B cell (primary cell): ENCODE measurements around the gene MUC22. TPM values are rescaled to one million over a fixed set of nuclear protein-coding genes. Genes with fewer than 3 reads are reported as not detected.
"Not testable (repeated sequence)": the region's sequence is repeated elsewhere in the genome, so short reads cannot be mapped to it uniquely, and the experiment has no call there.

Experiments
- ATAC-seq: fragments of 200-7000 bp; cut with Tn5 transposase; one replicate; pipeline ENCODE4 v1.10.0; 2021; ENCODE audit warnings: low read depth, mild to moderate bottlenecking, moderate number of reproducible peaks, moderate library complexity
- CTCF ChIA-PET: fragments of 350-600 bp; sonication (Branson Sonifier 250); formaldehyde crosslinking; loops from one replicate; lab custom pipeline; 2021; ENCODE audit warnings: antibody characterized with exemption, inconsistent platforms; lab: Charles Lee
- POLR2A ChIA-PET: fragments of 350-600 bp; sonication (Branson Sonifier 250); formaldehyde crosslinking; loops from one replicate; lab custom pipeline; 2021; ENCODE audit warnings: antibody characterized with exemption; lab: Charles Lee
- DNase-seq: peaks from one replicate; pipeline ENCODE4 v3.0.0; 2013
- H2AFZ ChIP-seq: 2 replicates; pipeline ENCODE4 v1.6.1; 2012; ENCODE audit warnings: mild to moderate bottlenecking, low read depth, low read length; ENCODE audit not compliant: insufficient read depth, poor library complexity, severe bottlenecking
- H3K27ac ChIP-seq, 2 donors: 1 replicate in 1 of 2; 2 replicates in 1 of 2; pipeline ENCODE4 v1.5.1; 2012 to 2013; ENCODE audit warnings: low read length in 2 of 2, mild to moderate bottlenecking in 2 of 2, moderate library complexity in 1 of 2
- H3K27me3 ChIP-seq, 4 experiments: fragments of 200-600 bp in 1 of 4; sonication (generic) in 1 of 4; replicated peaks in 1 of 4; 1 replicate in 2 of 4; 2 replicates in 2 of 4; pipeline versions ENCODE4 v1.6.1 to v1.7.0; 2013 to 2016; ENCODE audit warnings: low read length in 3 of 4, mild to moderate bottlenecking in 2 of 4, mixed read lengths in 1 of 4, moderate library complexity in 1 of 4; ENCODE audit not compliant: insufficient read depth in 4 of 4, control insufficient read depth in 3 of 4; ENCODE audit errors: control extremely low read depth in 1 of 4
- H3K36me3 ChIP-seq, 2 experiments: replicated peaks in 1 of 2; 1 replicate in 1 of 2; 2 replicates in 1 of 2; pipeline versions ENCODE4 v1.6.1 to v1.7.1; 2013; ENCODE audit warnings: low read length in 1 of 2; ENCODE audit not compliant: insufficient read depth in 2 of 2, control insufficient read depth in 1 of 2; ENCODE audit errors: control extremely low read depth in 1 of 2, extremely low read depth in 1 of 2
- H3K4me1 ChIP-seq, 2 donors: fragments of 200-600 bp in 1 of 2; sonication (generic) in 1 of 2; 1 replicate in 1 of 2; 2 replicates in 1 of 2; pipeline versions ENCODE4 v1.5.1 to v1.6.1; 2013 to 2017; ENCODE audit warnings: low read length in 2 of 2; ENCODE audit not compliant: control insufficient read depth in 2 of 2, insufficient read depth in 2 of 2
- H3K4me2 ChIP-seq: replicated peaks from 2 replicates; pipeline ENCODE3; 2012; ENCODE audit warnings: mild to moderate bottlenecking, low read depth, low read length; ENCODE audit not compliant: poor library complexity, severe bottlenecking
- H3K4me3 ChIP-seq, 5 experiments: fragments of 200-600 bp in 1 of 5; sonication (generic) in 1 of 5; 1 replicate in 3 of 5; 2 replicates in 2 of 5; pipeline versions ENCODE4 v1.5.1 to v1.7.0; 2011 to 2016; ENCODE audit warnings: low read length in 4 of 5, mild to moderate bottlenecking in 4 of 5, low read depth in 2 of 5, control low read depth in 1 of 5, moderate library complexity in 1 of 5; ENCODE audit not compliant: insufficient read depth in 1 of 5; ENCODE audit errors: control extremely low read depth in 1 of 5, extremely low read depth in 1 of 5
- H3K79me2 ChIP-seq: fragments of 200-600 bp; sonication (generic); one replicate; pipeline ENCODE4 v1.6.0; 2016; ENCODE audit warnings: low read length; ENCODE audit not compliant: control insufficient read depth, insufficient read depth
- H3K9ac ChIP-seq: fragments of 200-600 bp; sonication (generic); 2 replicates; pipeline ENCODE4 v1.6.1; 2017; ENCODE audit warnings: mild to moderate bottlenecking, low read length, moderate library complexity
- H3K9me3 ChIP-seq, 3 donors: one replicate each; pipeline versions ENCODE4 v1.6.1 to v1.7.1; 2013; ENCODE audit warnings: low read length in 2 of 3; ENCODE audit not compliant: control insufficient read depth in 2 of 3, insufficient read depth in 1 of 3; ENCODE audit errors: control extremely low read depth in 1 of 3
- H4K20me1 ChIP-seq: 2 replicates; pipeline ENCODE4 v1.6.0; 2012; ENCODE audit warnings: mild to moderate bottlenecking, low read length; ENCODE audit not compliant: insufficient read depth, control insufficient read depth, poor library complexity, severe bottlenecking
- H3K27ac Mint-ChIP-seq: one replicate; pipeline ENCODE4 v1.8.0; 2021; ENCODE audit warnings: mixed read lengths
- H3K27me3 Mint-ChIP-seq: one replicate; pipeline ENCODE4 v1.8.0; 2021; ENCODE audit warnings: mixed read lengths
- H3K4me1 Mint-ChIP-seq: one replicate; pipeline ENCODE4 v1.8.0; 2021; ENCODE audit warnings: mixed read lengths
- H3K4me3 Mint-ChIP-seq: one replicate; pipeline ENCODE4 v1.8.0; 2021; ENCODE audit warnings: mixed read lengths
- H3K9me3 Mint-ChIP-seq: one replicate; pipeline ENCODE4 v1.8.0; 2022; ENCODE audit warnings: mixed read lengths; ENCODE audit not compliant: insufficient read depth
- CTCF ChIP-seq: fragments of 200-600 bp; IDR thresholded peaks from one replicate; pipeline ENCODE4 v1.8.0; 2022; ENCODE audit warnings: antibody characterized with exemption, mild to moderate bottlenecking
- WGBS: methylation state at CpG from one replicate; pipeline ENCODE4 v1.1.5; 2013; ENCODE audit warnings: missing lambda C conversion rate; ENCODE audit not compliant: insufficient coverage; 5-methylcytosine and 5-hydroxymethylcytosine counted together
- intact Hi-C: fragments of 100-400 bp; cut with micrococcal nuclease; formaldehyde crosslinking; loops from one replicate; pipeline ENCODE4 v1.10.0; 2022
- polyA plus RNA-seq: library from polyadenylated mRNA; depleted of rRNA; stranded (reverse); fragments of >200 nt; gene quantifications from 2 replicates; pipeline ENCODE4 v1.2.3, GENCODE V29; 2012
- total RNA-seq, 2 donors: library from RNA; stranded (reverse); fragments of 120-200 nt in 1 of 2; gene quantifications; 1 replicate in 1 of 2; 2 replicates in 1 of 2; pipeline versions ENCODE4 v1.2.3 to v1.2.4, GENCODE V29; 2013 to 2022

MUC22 gene
- total and polyA plus RNA-seq, 2 donors (not counting 1 experiment from before 2014, with no cell fraction given) = not detected

DNA sequence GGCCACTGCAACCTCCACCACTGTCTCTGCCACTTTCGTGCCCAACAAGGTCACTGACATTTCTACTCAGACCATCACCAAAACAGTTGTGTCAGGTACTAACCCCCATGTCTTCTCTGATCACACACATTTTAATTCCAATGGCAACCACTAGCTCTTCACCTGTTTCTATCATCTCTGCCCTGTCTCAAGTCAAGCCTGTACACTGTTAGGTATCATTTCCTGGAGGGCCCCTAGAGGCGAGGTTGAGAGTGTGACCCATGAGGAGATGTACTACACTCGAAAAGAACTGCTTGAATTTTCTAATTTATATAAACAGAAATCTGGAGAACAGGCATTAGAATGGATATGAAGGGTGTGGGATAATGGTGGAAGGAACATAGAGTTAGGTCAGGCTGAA, 44.1 kb upstream of the MUC22 start:
- H3K4me1 Mint-ChIP-seq = peaks cover 5% of the 10 kb centered on the region
- Histone ChIP-seq H3K27me3 (peaks cover 0 to 20% (median 0%) of the 10 kb centered on the region in 4 experiments), H3K27ac (no peak overlapping the region), H3K9ac (no peak overlapping the region), H3K36me3 (no peaks in the 10 kb centered on the region), H4K20me1 (no peaks in the 10 kb centered on the region), H3K79me2 (no peaks in the 10 kb centered on the region), H3K4me2 (no peak overlapping the region), H3K4me1 (no peaks in the 10 kb centered on the region), H3K9me3 (peaks cover 0 to 6% (median 0%) of the 10 kb centered on the region in 3 donors), H3K4me3 (no peak overlapping the region), H2AFZ (no peak overlapping the region)
- H3K9me3 Mint-ChIP-seq = no peaks in the 10 kb centered on the region
- H3K27ac Mint-ChIP-seq = no peak overlapping the region
- DNase-seq (no peak), ATAC-seq (no peak)
- WGBS = 0% methylated on average over 1 of the region's 3 CpGs
- POLR2A ChIA-PET = no interaction called here
- no peak for TF ChIP-seq CTCF
- intact Hi-C loops = no loop called here
- H3K27me3 Mint-ChIP-seq = peaks cover 42% of the 10 kb centered on the region
- CTCF ChIA-PET = no interaction called here
- no peak overlapping the region for H3K4me3 Mint-ChIP-seq

DNA sequence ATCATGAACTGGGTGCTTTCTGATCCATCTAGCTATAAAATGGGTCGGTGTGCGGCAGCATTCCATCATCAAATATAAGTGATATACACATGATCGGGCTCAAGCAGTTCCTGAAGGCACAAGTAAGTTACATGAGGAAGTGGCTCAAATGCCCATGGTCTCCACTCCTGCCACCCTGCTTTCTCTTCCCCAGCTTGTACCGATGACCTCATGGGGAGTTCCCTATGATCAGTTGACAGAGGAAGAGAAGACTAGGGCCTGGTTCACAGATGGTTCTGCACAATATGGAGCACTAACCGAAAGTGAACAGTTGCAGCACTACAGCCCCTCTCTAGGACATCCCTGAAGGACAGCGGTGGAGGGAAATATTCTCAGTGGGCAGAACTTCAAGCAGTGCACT, 41.1 kb upstream of the MUC22 start:
- CTCF ChIA-PET = interaction anchor here (0.8 kb wide), 1 partner anchor 118 kb away, joined by 3 read pairs; no protein-coding TSS in a partner anchor
- H3K9ac ChIP-seq, H3K4me3 ChIP-seq, POLR2A ChIA-PET, H3K9me3 Mint-ChIP-seq, H3K4me1 Mint-ChIP-seq, H3K27ac ChIP-seq, H4K20me1 ChIP-seq, H3K79me2 ChIP-seq, H3K4me1 ChIP-seq, intact Hi-C loops, H3K27ac Mint-ChIP-seq, ATAC-seq, H3K4me3 Mint-ChIP-seq, H3K4me2 ChIP-seq, H3K9me3 ChIP-seq, H2AFZ ChIP-seq, H3K36me3 ChIP-seq: not testable (repeated sequence)
- peaks cover 0 to 23% (median 5%) of the 10 kb centered on the region in 4 experiments for H3K27me3 ChIP-seq
- peaks cover 48% of the 10 kb centered on the region for H3K27me3 Mint-ChIP-seq
- DNase-seq = peak; percentile 31
- WGBS = 83% methylated on average over 2 of the region's 6 CpGs
